Measurements from ENCODE around the gene DPH7. TPM values are rescaled to one million over a fixed set of nuclear protein-coding genes. Genes with fewer than 3 reads are reported as not detected.

The DPH7 gene
- total and polyA plus RNA-seq, 2 of the 8 experiments (the other 6 are each of a cell fraction or from before 2014, with no cell fraction given): 44.6 to 45.5 TPM

DNA sequence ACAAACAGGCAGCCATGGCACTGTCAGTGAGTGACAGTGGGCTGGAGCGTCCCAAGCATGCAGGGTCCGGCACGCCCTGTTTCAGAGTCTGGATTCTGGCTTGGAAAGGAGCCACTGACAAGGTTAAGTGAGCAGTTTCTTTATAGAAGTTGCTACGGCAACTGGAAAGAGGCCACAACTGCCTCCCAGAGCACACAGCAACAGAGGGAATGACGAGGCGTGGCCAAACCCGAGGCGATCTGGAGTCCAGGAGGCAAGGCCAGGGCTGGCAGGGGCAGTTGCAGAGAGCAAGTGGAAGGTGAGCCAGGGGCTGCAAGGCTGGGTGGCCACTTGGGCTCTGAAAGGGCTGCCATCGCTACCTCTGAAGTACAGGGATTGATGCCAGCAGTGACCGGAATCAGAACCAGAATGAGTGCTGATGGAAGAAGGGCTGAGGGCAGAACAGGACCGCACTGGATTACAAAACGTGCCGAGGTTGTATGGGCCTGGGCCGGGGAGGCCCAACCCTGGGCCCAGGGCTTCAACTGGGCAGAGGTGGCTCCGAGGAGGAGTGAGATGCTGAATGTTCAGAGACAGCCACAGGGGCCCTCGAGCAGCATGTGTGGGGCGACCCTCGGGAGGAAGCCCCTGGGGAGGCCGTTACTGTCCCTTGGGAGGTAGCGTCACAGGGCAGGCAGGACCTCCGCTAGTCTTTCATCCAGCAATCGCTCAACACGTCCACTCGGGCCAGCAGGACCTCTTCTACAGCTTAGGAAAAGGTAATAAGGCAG lies 22.5 kb downstream of the DPH7 start:
- CTCF ChIA-PET (ENCODE audit: partially characterized antibody): interaction anchor here (4.3 kb wide), 1 partner anchor 20 kb away, joined by 21 read pairs; no protein-coding TSS in a partner anchor
- Histone ChIP-seq H3K27ac (ENCODE audit: low read depth, low read length) (no peak overlapping the region), H3K4me1 (replicated peaks in 1 of 4; ENCODE audit: control insufficient read depth in 3 of 4, insufficient read depth in 4 of 4, low read length in 3 of 4) (peaks cover 0 to 4% (median 1%) of the 10 kb centered on the region in 4 experiments; a peak in 3 of 7 replicates), H3K18ac (ENCODE audit: extremely low read depth, low read length) (no peak overlapping the region), H3K4ac (replicated peaks; ENCODE audit: insufficient read length, low read depth, low read length) (no peak overlapping the region), H2BK20ac (ENCODE audit: low read length) (no peak overlapping the region), H3K23ac (ENCODE audit: insufficient read length) (no peak overlapping the region), H3K14ac (ENCODE audit: insufficient read length) (no peak overlapping the region), H4K91ac (replicated peaks; ENCODE audit: insufficient read length, low read length) (no peak overlapping the region), H3K27me3 (replicated peaks in 1 of 4; ENCODE audit: control insufficient read depth in 3 of 4, extremely low read depth in 1 of 4, insufficient read depth in 3 of 4, low read length in 3 of 4) (no peaks in the 10 kb centered on the region), H2BK120ac (replicated peaks; ENCODE audit: low read depth, low read length) (no peak overlapping the region), H3K4me2 (ENCODE audit: insufficient read depth in 1 of 2, low read depth in 2 of 2, low read length in 2 of 2) (no peak overlapping the region), H2AFZ (ENCODE audit: low read length) (no peak overlapping the region), H3K56ac (replicated peaks; ENCODE audit: insufficient read length, low read depth, low read length) (no peak overlapping the region), H2BK15ac (ENCODE audit: low read length) (no peak overlapping the region), H4K5ac (ENCODE audit: insufficient read length, low read depth, low read length) (no peak overlapping the region), H4K8ac (ENCODE audit: extremely low read depth, insufficient read depth, low read length) (no peak overlapping the region; the same call in 1 of the 2 replicates), H3K79me2 (ENCODE audit: control insufficient read depth in 1 of 2, insufficient read depth in 2 of 2, low read length in 2 of 2) (no peaks in the 10 kb centered on the region), H3K79me1 (ENCODE audit: low read depth, low read length) (peaks cover 5% of the 10 kb centered on the region; the same call in 1 of the 2 replicates), H3K23me2 (ENCODE audit: low read depth, low read length) (peaks cover 5% of the 10 kb centered on the region; the same call in 1 of the 2 replicates), H2AK5ac (ENCODE audit: low read depth, low read length) (no peak overlapping the region), H4K20me1 (replicated peaks in 1 of 2; ENCODE audit: control insufficient read depth in 1 of 2, insufficient read depth in 2 of 2, low read length in 2 of 2) (peaks cover 4 to 8% of the 10 kb centered on the region in 2 experiments), H2BK5ac (ENCODE audit: low read depth, low read length) (no peak overlapping the region), H3K9ac (replicated peaks in 1 of 4; ENCODE audit: extremely low read depth in 1 of 4, low read depth in 3 of 4, low read length in 3 of 4) (no peak overlapping the region), H3K36me3 (ENCODE audit: control insufficient read depth in 2 of 4, insufficient read depth in 4 of 4, low read length in 3 of 4) (peaks cover 7 to 28% (median 15%) of the 10 kb centered on the region in 4 experiments; a peak in 6 of 8 replicates), H3K9me3 (ENCODE audit: insufficient read depth in 2 of 2, low read depth in 1 of 2, low read length in 1 of 2) (no peaks in the 10 kb centered on the region), H2BK12ac (ENCODE audit: low read depth, low read length) (no peak overlapping the region), H3K4me3 (ENCODE audit: extremely low read depth in 1 of 4, insufficient read depth in 2 of 4, low read depth in 3 of 4, low read length in 4 of 4) (no peak overlapping the region)
- 93% methylated on average over 24 of the region's 24 CpGs; no CpG with 5 or more reads in 1 of the 2 experiments for WGBS, 2 experiments (ENCODE audit: extremely low coverage in 1 of 2, insufficient coverage in 1 of 2, insufficient read length in 1 of 2, insufficient replicate concordance in 2 of 2, low coverage in 1 of 2, low lambda C conversion rate in 2 of 2, missing lambda C conversion rate in 1 of 2)
- no peak for DNase-seq (ENCODE audit: low read depth in 1 of 2, low spot score in 2 of 2)
- POLR2A ChIA-PET (ENCODE audit: partially characterized antibody): interaction anchor here (1.0 kb wide), 1 partner anchor 273 kb away, joined by 3 read pairs; no protein-coding TSS in a partner anchor
- FAIRE-seq: no peak
- TF ChIP-seq SP4 (IDR thresholded peaks at IDR 0.05; ENCODE audit: low read length) (no peak), CHD2 (IDR thresholded peaks at IDR 0.05; ENCODE audit: low read length) (no peak), ASH2L (IDR thresholded peaks at IDR 0.05; ENCODE audit: low read length) (no peak), CREB1 (IDR thresholded peaks at IDR 0.05) (no peak)
